Endodermal cell (in vitro differentiated cells): ENCODE measurements around the gene THEM4. TPM values are rescaled to one million over a fixed set of nuclear protein-coding genes. Genes with fewer than 3 reads are reported as not detected.

Source experiments
- DNase-seq: peaks from one replicate; pipeline ENCODE4 v3.0.0-alpha.2; 2017
- H3K27ac ChIP-seq: 2 replicates; pipeline ENCODE4 v1.5.1; 2013; ENCODE audit warnings: mild to moderate bottlenecking, low read depth, low read length, moderate library complexity
- H3K27me3 ChIP-seq: 2 replicates; pipeline ENCODE4 v1.6.1; 2013; ENCODE audit warnings: mild to moderate bottlenecking, low read length, moderate library complexity; ENCODE audit not compliant: insufficient read depth, control insufficient read depth, poor library complexity, severe bottlenecking
- H3K36me3 ChIP-seq: 2 replicates; pipeline ENCODE4 v1.7.0; 2013; ENCODE audit warnings: mild to moderate bottlenecking, low read length, moderate library complexity; ENCODE audit not compliant: control insufficient read depth, insufficient read depth
- H3K4me1 ChIP-seq: one replicate; pipeline ENCODE4 v1.7.0; 2013; ENCODE audit warnings: low read length; ENCODE audit not compliant: control insufficient read depth, insufficient read depth
- H3K4me3 ChIP-seq: 2 replicates; pipeline ENCODE4 v1.5.1; 2013; ENCODE audit warnings: mild to moderate bottlenecking, low read length, moderate library complexity
- H3K9ac ChIP-seq: 2 replicates; pipeline ENCODE4 v1.6.1; 2013; ENCODE audit warnings: mild to moderate bottlenecking, low read length, moderate library complexity; ENCODE audit not compliant: poor library complexity, severe bottlenecking; ENCODE audit errors: extremely low read depth
- H3K9me3 ChIP-seq: 2 replicates; pipeline ENCODE4 v1.6.1; 2013; ENCODE audit warnings: mild to moderate bottlenecking, low read length, moderate library complexity; ENCODE audit not compliant: control insufficient read depth
- H3K27ac Mint-ChIP-seq: 2 replicates; pipeline ENCODE4 v1.8.0; 2020; ENCODE audit warnings: mixed read lengths
- H3K27me3 Mint-ChIP-seq: 2 replicates; pipeline ENCODE4 v1.8.0; 2021; ENCODE audit warnings: mild to moderate bottlenecking, mixed read lengths; ENCODE audit not compliant: insufficient read depth
- H3K36me3 Mint-ChIP-seq: 2 replicates; pipeline ENCODE4 v1.8.0; 2020; ENCODE audit warnings: low read depth, mixed read lengths
- H3K4me1 Mint-ChIP-seq: 2 replicates; pipeline ENCODE4 v1.8.0; 2020; ENCODE audit warnings: mixed read lengths
- H3K4me3 Mint-ChIP-seq: 2 replicates; pipeline ENCODE4 v1.8.0; 2020; ENCODE audit warnings: mild to moderate bottlenecking, moderate library complexity, mixed read lengths
- H3K9me3 Mint-ChIP-seq: 2 replicates; pipeline ENCODE4 v1.8.0; 2020; ENCODE audit warnings: mild to moderate bottlenecking, mixed read lengths
- CTCF ChIP-seq: fragments of 200-600 bp; sonication (generic); conservative IDR thresholded peaks from 2 replicates; pipeline ENCODE4 v1.5.0; 2021; ENCODE audit warnings: antibody characterized with exemption, mild to moderate bottlenecking
- WGBS, 2 experiments: methylation state at CpG; one replicate each; pipeline versions ENCODE4 v1.1.5 to v1.1.7; 2013; ENCODE audit warnings: missing lambda C conversion rate in 2 of 2, mixed read lengths in 1 of 2; ENCODE audit not compliant: insufficient coverage in 1 of 2, insufficient read length in 1 of 2; 5-methylcytosine and 5-hydroxymethylcytosine counted together
- total RNA-seq, 2 donors: library from RNA; stranded (reverse); fragmentation: NEBNext Ultra II Directional in 1 of 2; extraction: Animal tissue kit (Norgen Biotek cat#: 25700) in 1 of 2; gene quantifications; 2 replicates in 1 of 2; 3 replicates in 1 of 2; pipeline ENCODE4 v1.2.1, GENCODE V29; 2021

Gene THEM4
- total RNA-seq, 2 donors from 2014 or later: 12.2 to 14.3 TPM

DNA sequence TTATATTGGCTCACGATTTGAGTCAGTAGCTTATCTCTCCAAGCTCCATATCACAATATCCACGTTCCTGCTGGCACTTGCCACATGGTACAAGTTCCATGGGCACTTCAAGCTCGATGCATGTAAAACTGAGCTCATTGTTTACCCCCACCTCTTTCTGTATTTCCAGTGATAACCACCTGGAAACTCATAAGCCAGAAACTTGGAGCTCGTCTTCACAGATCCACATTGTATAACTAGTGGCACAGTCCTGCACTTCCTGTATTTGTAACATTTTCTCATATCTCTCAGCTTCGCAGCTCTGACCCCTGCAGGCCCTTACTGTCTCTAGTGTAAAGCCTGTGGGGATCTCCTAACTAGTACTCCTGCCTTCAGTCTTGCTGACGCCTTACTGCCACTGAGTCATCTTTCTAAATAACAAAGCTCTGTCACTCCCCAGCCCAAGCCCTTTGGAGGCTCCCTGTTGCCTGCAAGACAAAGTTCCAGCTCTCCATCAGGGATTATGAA is 63.2 kb downstream of the THEM4 start:
- DNase-seq: peak; percentile 84
- no peak overlapping the region for H3K27ac ChIP-seq
- peaks cover 4% of the 10 kb centered on the region for H3K4me1 ChIP-seq
- Mint-ChIP-seq H3K36me3 (no peaks in the 10 kb centered on the region), H3K27me3 (peaks cover 15% of the 10 kb centered on the region), H3K4me1 (peaks cover 9% of the 10 kb centered on the region), H3K27ac (peak overlapping the region; percentile 10), H3K4me3 (no peak overlapping the region), H3K9me3 (no peaks in the 10 kb centered on the region)
- no peaks in the 10 kb centered on the region for H3K36me3 ChIP-seq
- peak; percentile 35 for TF ChIP-seq CTCF
- 56 to 66% methylated on average over 5 to 6 of the region's 6 CpGs for WGBS, 2 experiments
- no peaks in the 10 kb centered on the region for H3K9me3 ChIP-seq
- peaks cover 2% of the 10 kb centered on the region for H3K27me3 ChIP-seq
- no peak overlapping the region for H3K9ac ChIP-seq
- H3K4me3 ChIP-seq: no peak overlapping the region

DNA sequence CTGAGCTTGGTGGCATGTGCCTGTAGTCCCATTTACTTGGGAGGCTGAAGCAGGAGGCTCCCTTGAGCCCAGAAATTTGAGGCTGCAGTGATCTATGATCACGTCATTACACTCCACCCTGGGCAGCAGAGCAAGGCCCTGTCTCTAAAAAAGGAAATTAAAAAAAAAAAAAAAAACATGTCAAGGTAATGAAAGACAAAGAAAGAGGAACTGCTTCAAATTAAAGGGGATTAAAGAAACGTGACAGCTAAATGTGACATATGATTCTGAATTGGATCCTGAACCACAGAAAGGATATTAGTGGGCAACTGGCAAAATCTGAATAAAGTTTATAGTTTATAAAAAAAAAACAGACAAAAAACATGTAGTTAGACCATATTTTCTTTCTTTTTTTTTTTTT is 65.9 kb downstream of the THEM4 start:
- Histone ChIP-seq H3K4me1 (peaks cover 4% of the 10 kb centered on the region), H3K4me3 (no peak overlapping the region), H3K9me3 (no peaks in the 10 kb centered on the region), H3K36me3 (no peaks in the 10 kb centered on the region), H3K9ac (no peak overlapping the region), H3K27me3 (peaks cover 29% of the 10 kb centered on the region), H3K27ac (no peak overlapping the region)
- TF ChIP-seq CTCF: no peak
- Mint-ChIP-seq H3K36me3 (no peaks in the 10 kb centered on the region), H3K9me3 (no peaks in the 10 kb centered on the region), H3K4me3 (no peak overlapping the region), H3K27ac (no peak overlapping the region), H3K27me3 (peaks cover 20% of the 10 kb centered on the region), H3K4me1 (peaks cover 14% of the 10 kb centered on the region)
- no peak for DNase-seq
- WGBS, 2 experiments: 95 to 100% methylated on average over 2 of the region's 2 CpGs

- Histone ChIP-seq H3K9ac (no peak overlapping the region), H3K27ac (no peak overlapping the region), H3K4me3 (no peak overlapping the region), H3K36me3 (no peaks in the 10 kb centered on the region), H3K9me3 (no peaks in the 10 kb centered on the region), H3K27me3 (peaks cover 49% of the 10 kb centered on the region), H3K4me1 (no peaks in the 10 kb centered on the region)
- no peak for DNase-seq
- Mint-ChIP-seq H3K36me3 (no peaks in the 10 kb centered on the region), H3K4me1 (peaks cover 11% of the 10 kb centered on the region), H3K27ac (no peak overlapping the region), H3K9me3 (no peaks in the 10 kb centered on the region), H3K27me3 (peaks cover 36% of the 10 kb centered on the region), H3K4me3 (no peak overlapping the region)
- 88 to 91% methylated on average over 1 to 2 of the region's 2 CpGs for WGBS, 2 experiments
- TF ChIP-seq CTCF: no peak
These were observed 68.2 kb downstream of the THEM4 start for GRCh38 chr1:151841141-151841540.
